A673 (cell line): ENCODE data around the gene ATG4B. TPM values are rescaled to one million over a fixed set of nuclear protein-coding genes. Genes with fewer than 3 reads are reported as not detected.

ENCODE experiments used
- BruUV-seq: library from RNA; stranded (reverse); fragments of 400-500 nt; replicated peaks from 2 replicates; lab custom pipeline; 2021; lab: Mats Ljungman, UMichigan
- CTCF ChIA-PET: fragments of 300-600 bp; sonication (Branson Sonifier 250); formaldehyde crosslinking; loops from one replicate; lab custom pipeline; 2022; ENCODE audit warnings: antibody characterized with exemption; lab: Charles Lee
- POLR2A ChIA-PET: fragments of 300-600 bp; sonication (Branson Sonifier 250); formaldehyde crosslinking; loops from one replicate; lab custom pipeline; 2022; ENCODE audit warnings: antibody characterized with exemption; ENCODE audit not compliant: low non-redundant PET; lab: Charles Lee
- DNase-seq: peaks from one replicate; pipeline ENCODE4 v3.0.0-alpha.2; 2015; ENCODE audit warnings: low spot score
- H3K27ac ChIP-seq: fragments of 200-600 bp; sonication (generic); 2 replicates; pipeline ENCODE4 v1.5.1; 2016; ENCODE audit warnings: mixed run types, low read depth, mild to moderate bottlenecking, mixed read lengths, antibody characterized with exemption, low read length; ENCODE audit not compliant: poor library complexity, severe bottlenecking
- H3K27me3 ChIP-seq: fragments of 200-600 bp; sonication (generic); replicated peaks from 2 replicates; pipeline ENCODE4 v1.6.1; 2017; ENCODE audit warnings: mixed run types, low read depth, mild to moderate bottlenecking, mixed read lengths, antibody characterized with exemption, low read length; ENCODE audit not compliant: insufficient read depth, poor library complexity
- H3K36me3 ChIP-seq: fragments of 200-600 bp; sonication (generic); 2 replicates; pipeline ENCODE4 v1.6.1; 2016; ENCODE audit warnings: mixed run types, mild to moderate bottlenecking, mixed read lengths, antibody characterized with exemption, low read length; ENCODE audit not compliant: insufficient read depth, poor library complexity, severe bottlenecking
- H3K4me1 ChIP-seq: fragments of 200-600 bp; sonication (generic); 2 replicates; pipeline ENCODE4 v1.6.1; 2017; ENCODE audit warnings: mixed run types, mild to moderate bottlenecking, mixed read lengths, antibody characterized with exemption, low read length; ENCODE audit not compliant: insufficient read depth, poor library complexity, severe bottlenecking
- H3K4me3 ChIP-seq: fragments of 200-600 bp; sonication (generic); 2 replicates; pipeline ENCODE4 v1.5.1; 2016; ENCODE audit warnings: low read depth, mixed run types, mild to moderate bottlenecking, mixed read lengths, low read length; ENCODE audit not compliant: poor library complexity, severe bottlenecking
- H3K9me3 ChIP-seq: fragments of 200-600 bp; sonication (generic); 2 replicates; pipeline ENCODE4 v1.6.1; 2016; ENCODE audit warnings: mixed run types, low read depth, mild to moderate bottlenecking, mixed read lengths, antibody characterized with exemption, low read length; ENCODE audit not compliant: poor library complexity, severe bottlenecking
- CTCF ChIP-seq: fragments of 300-800, 200-600 bp; sonication (generic); conservative IDR thresholded peaks from 2 replicates; pipeline ENCODE4 v1.5.1; 2017; ENCODE audit warnings: low read depth, mild to moderate bottlenecking, antibody characterized with exemption, low read length, moderate library complexity, mixed read lengths
- EZH2 ChIP-seq: fragments of 200-600 bp; sonication (generic); IDR thresholded peaks from 2 replicates; pipeline ENCODE4 v1.6.1; 2017; ENCODE audit warnings: borderline replicate concordance, low read depth, mild to moderate bottlenecking, mixed read lengths, antibody characterized with exemption, low read length; ENCODE audit not compliant: poor library complexity, severe bottlenecking
- intact Hi-C: fragments of 100-400 bp; cut with micrococcal nuclease; formaldehyde crosslinking; loops from one replicate; pipeline ENCODE4 v1.10.0; 2022; ENCODE audit not compliant: unreplicated experiment
- total RNA-seq: library from RNA; stranded (reverse); gene quantifications from 2 replicates; pipeline ENCODE4 v1.2.3, GENCODE V29; 2021

ATG4B gene
- total RNA-seq, 1 experiment from 2014 or later, result 102 TPM

- Histone ChIP-seq H3K36me3 (peaks cover 36% of the 10 kb centered on the region), H3K4me3 (no peak overlapping the region), H3K4me1 (no peaks in the 10 kb centered on the region), H3K27me3 (no peaks in the 10 kb centered on the region), H3K9me3 (no peaks in the 10 kb centered on the region), H3K27ac (no peak overlapping the region)
- intact Hi-C loops, result no loop called here
- POLR2A ChIA-PET, result no interaction called here
- CTCF ChIA-PET, result no interaction called here
- BruUV-seq, result no TSS peak
- TF ChIP-seq CTCF, result no peak
- no peak for DNase-seq
Measured at GRCh38 chr2:241632478-241633325, 4.8 kb upstream of the ATG4B start.

- H3K9me3 ChIP-seq, result no peaks in the 10 kb centered on the region
- peaks cover 36% of the 10 kb centered on the region for H3K36me3 ChIP-seq
- H3K27ac ChIP-seq, result no peak overlapping the region
- intact Hi-C loops, result no loop called here
- H3K27me3 ChIP-seq, result no peaks in the 10 kb centered on the region
- no peak for DNase-seq
- H3K4me3 ChIP-seq, result no peak overlapping the region
- TSS peak; percentile 8 for BruUV-seq
- peaks cover 2% of the 10 kb centered on the region for H3K4me1 ChIP-seq
- TF ChIP-seq EZH2 (no peak), CTCF (no peak)
- ChIA-PET POLR2A (no interaction called here), CTCF (no interaction called here)
Measured at GRCh38 chr2:241633561-241633960, 3.9 kb upstream of the ATG4B start.

- CTCF ChIA-PET, result interaction anchor here (0.7 kb wide), 1 partner anchor 652 kb away, joined by 5 read pairs; no protein-coding TSS in a partner anchor
Measured at GRCh38 chr2:241635756-241636155, 1.7 kb upstream of the ATG4B start.

More at GRCh38 chr2:241635756-241636155, 1.7 kb upstream of the ATG4B start:
- no peaks in the 10 kb centered on the region for H3K27me3 ChIP-seq
- TSS peak; percentile 45 for BruUV-seq
- H3K36me3 ChIP-seq, result peaks cover 41% of the 10 kb centered on the region
- intact Hi-C loops, result no loop called here
- no peaks in the 10 kb centered on the region for H3K9me3 ChIP-seq
- peaks cover 5% of the 10 kb centered on the region for H3K4me1 ChIP-seq
- peak overlapping the region; percentile 99 for H3K27ac ChIP-seq
- POLR2A ChIA-PET, result interaction anchor here (0.6 kb wide), 1 partner anchor 9 kb away, joined by 3 read pairs; no protein-coding TSS in a partner anchor
- H3K4me3 ChIP-seq, result peak overlapping the region; percentile 96
- DNase-seq, result peak; percentile 23
- TF ChIP-seq CTCF (no peak), EZH2 (no peak)
